B cell (primary cell): Measurements from ENCODE around the gene CASK.

Experiments
- CTCF ChIP-seq: fragments of 200-600 bp; IDR thresholded peaks from one replicate; pipeline ENCODE4 v1.8.0; 2022; ENCODE audit warnings: antibody characterized with exemption, mild to moderate bottlenecking
- EZH2 ChIP-seq: IDR thresholded peaks from 2 replicates; pipeline ENCODE4 v1.6.1; 2012; ENCODE audit warnings: borderline replicate concordance, low read depth, mild to moderate bottlenecking, moderate library complexity, low read length; ENCODE audit not compliant: insufficient read depth, poor library complexity, severe bottlenecking

- TF ChIP-seq CTCF: no peak
- no peak for TF ChIP-seq EZH2
Measured at GRCh38 chrX:41761702-41762101, 161.7 kb downstream of the CASK start.
